Vagina (tissue), 2 donors: ENCODE data around the gene ANO9.
"Not testable (repeated sequence)": the region's sequence is repeated elsewhere in the genome, so short reads cannot be mapped to it uniquely, and the experiment has no call there.

ENCODE experiments used
- CTCF ChIP-seq, 3 experiments: fragments of 450-650 bp in 2 of 3; fragments of 200-600 bp in 1 of 3; sonication (generic) in 1 of 3; IDR thresholded peaks; one replicate each; pipeline ENCODE4 v1.5.1; 2017 to 2019; ENCODE audit warnings: antibody characterized with exemption in 3 of 3, mild to moderate bottlenecking in 2 of 3, moderate library complexity in 2 of 3
- POLR2A ChIP-seq, 2 donors: fragments of 450-650 bp; IDR thresholded peaks; one replicate each; pipeline ENCODE4 v1.6.1; 2017; ENCODE audit warnings: antibody characterized with exemption in 2 of 2, mild to moderate bottlenecking in 2 of 2, moderate library complexity in 2 of 2
- POLR2AphosphoS5 ChIP-seq, 2 donors: sonication (generic); formaldehyde crosslinking; IDR thresholded peaks; one replicate each; pipeline ENCODE4 v1.9.0; 2017; ENCODE audit warnings: antibody characterized with exemption in 2 of 2, mild to moderate bottlenecking in 2 of 2, low read depth in 1 of 2; ENCODE audit not compliant: insufficient read depth in 1 of 2

- not testable (repeated sequence) for TF ChIP-seq CTCF (IDR thresholded peaks at IDR 0.05); POLR2A (IDR thresholded peaks at IDR 0.05); POLR2AphosphoS5 (IDR thresholded peaks at IDR 0.05; ENCODE audit: insufficient read depth in 1 of 2, low read depth in 1 of 2)
Observed at GRCh38 chr11:434999-435740, 6.6 kb downstream of the ANO9 start.
